ENCODE measurements around the gene CUX1.

Gene CUX1

DNA sequence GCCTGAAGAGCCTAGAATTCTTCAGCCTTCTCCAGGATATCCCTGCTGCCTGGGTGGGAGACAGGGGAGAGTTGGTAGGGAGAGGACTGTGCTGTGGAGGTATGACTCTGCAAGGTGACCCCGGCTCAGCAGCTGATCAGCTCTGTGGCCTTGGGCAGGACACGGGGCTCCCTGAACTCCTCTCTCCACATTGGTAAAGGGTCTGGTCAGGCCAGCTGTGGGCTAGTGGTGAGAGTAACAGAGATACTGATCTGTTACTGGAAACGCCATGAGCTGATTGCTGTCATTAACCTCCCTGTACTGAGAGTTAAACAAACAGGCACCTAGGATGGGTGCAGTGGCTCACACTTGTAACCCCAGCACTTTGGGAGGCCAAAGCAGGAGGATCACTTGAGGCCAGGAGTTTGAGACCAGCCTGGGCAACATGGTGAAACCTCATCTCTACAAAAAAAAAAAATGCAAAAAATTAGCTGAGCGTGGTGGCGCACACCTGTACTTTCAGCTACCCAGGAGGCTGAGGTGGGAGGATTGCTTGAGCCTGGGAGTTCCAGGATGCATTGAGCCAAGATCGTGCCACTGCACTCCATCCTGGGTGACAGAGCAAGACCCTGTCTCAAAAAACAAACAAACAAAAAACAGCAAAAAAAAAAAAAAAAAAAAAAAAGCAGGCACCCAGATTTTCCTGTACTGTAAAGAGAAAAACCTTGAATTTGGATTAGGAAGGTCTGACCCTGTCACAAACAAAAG is 151.5 kb downstream of the CUX1 start:
- no peak overlapping the region for H3K4me3 ChIP-seq (ENCODE audit: low read depth, low read length)
- TF ChIP-seq, protein P1, sequence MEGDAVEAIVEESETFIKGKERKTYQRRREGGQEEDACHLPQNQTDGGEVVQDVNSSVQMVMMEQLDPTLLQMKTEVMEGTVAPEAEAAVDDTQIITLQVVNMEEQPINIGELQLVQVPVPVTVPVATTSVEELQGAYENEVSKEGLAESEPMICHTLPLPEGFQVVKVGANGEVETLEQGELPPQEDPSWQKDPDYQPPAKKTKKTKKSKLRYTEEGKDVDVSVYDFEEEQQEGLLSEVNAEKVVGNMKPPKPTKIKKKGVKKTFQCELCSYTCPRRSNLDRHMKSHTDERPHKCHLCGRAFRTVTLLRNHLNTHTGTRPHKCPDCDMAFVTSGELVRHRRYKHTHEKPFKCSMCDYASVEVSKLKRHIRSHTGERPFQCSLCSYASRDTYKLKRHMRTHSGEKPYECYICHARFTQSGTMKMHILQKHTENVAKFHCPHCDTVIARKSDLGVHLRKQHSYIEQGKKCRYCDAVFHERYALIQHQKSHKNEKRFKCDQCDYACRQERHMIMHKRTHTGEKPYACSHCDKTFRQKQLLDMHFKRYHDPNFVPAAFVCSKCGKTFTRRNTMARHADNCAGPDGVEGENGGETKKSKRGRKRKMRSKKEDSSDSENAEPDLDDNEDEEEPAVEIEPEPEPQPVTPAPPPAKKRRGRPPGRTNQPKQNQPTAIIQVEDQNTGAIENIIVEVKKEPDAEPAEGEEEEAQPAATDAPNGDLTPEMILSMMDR (conservative IDR thresholded peaks at IDR 0.05; ENCODE audit: low read depth, low read length) = no peak
- DNase-seq (ENCODE audit: low read depth) = no peak

DNA sequence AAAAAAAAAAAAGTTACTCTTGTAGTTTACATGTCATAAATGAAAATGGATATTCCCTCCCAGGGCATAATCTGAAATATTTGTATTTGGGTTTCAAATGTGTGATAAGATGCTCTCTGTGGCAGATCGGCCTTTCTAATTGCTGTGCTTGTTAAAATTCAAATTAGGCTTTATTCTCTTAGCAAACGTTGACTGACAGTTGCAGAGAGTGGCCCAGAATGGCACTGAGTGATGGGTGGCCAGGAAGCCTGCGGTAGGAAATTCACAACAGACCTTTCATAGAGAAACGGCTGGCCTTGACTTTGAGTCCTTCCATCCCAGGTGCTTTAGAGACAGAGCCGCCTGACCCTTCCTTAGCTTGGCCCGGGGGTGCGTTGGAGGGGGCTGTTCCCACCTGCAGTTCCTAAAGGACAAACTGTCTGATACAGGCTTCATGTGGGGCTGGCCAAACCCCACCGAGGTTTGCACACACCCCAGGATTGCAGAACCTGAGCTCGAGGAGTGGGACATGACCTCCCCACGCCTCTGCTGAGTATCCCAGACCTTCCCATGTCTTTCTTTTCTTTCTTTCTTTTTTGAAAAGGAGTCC is 152.7 kb downstream of the CUX1 start:
- TF ChIP-seq, protein P1 (conservative IDR thresholded peaks at IDR 0.05; ENCODE audit: low read depth, low read length) = no peak

DNA sequence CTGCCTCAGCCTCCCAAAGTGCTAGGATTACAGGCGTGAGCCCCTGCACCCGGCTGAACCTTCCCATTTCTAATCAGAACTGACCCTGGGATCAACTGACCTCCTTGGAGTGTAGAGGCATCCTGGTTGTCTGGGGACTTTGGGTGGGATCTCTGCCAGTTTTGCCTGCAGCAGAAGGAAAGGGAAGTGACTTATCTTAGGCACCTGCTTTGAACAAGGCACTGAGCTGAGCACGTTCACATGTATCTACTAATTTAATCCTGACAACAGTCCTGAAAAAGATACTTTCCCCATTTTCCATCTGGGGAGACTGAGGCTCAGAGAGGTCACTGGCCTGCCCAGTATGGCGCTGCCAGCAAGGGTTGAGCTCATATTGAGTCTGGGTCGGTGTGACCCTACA is 153.4 kb downstream of the CUX1 start:
- H3K4me3 ChIP-seq (ENCODE audit: low read depth, low read length) = no peak overlapping the region
- no peak for DNase-seq (ENCODE audit: low read depth)
- TF ChIP-seq, protein P1 (conservative IDR thresholded peaks at IDR 0.05; ENCODE audit: low read depth, low read length) = no peak

More for the DNA sequence above, 152.7 kb downstream of the CUX1 start:
- H3K4me3 ChIP-seq (ENCODE audit: low read depth, low read length) = no peak overlapping the region
- no peak for DNase-seq (ENCODE audit: low read depth)

DNA sequence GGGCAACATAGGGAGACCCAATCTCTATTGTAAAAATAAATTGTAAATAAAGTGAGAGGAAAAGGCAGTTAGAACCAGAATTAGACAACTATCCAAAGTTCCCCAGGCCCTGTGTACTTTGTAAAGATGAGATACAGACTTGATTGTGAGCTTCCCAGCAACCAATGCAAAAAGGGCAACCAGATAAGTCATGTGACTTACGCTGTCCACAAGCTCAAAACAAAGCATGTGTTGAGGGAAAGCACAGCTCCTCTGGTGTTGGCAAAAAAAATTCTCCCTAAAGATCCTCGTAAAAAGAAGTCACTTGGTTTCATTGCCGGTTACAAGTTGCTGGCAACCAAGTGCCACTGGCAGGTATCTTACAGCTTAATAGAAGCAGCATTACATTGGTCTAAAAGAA is 154.0 kb downstream of the CUX1 start:
- TF ChIP-seq, protein P1 (conservative IDR thresholded peaks at IDR 0.05; ENCODE audit: low read depth, low read length) = no peak

DNA sequence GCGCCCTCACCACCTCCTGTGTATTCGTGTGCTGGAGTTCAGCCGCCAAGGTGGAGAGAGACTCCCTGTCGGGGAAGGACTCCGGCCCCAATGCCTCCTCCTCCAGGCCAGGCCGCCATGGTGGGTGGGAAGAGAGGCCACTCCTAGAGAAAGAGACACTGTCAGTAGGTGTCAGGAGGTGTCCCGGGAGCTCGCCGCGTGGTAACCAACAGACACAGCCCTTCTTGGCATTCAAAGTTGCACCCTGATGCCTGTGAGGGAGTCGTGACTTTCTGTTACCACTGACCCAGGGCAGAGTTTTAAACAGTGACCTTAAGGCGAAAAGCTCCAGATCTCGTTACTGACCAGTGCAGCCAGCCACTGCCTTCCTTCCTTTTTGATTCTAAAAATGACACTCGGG is 155.2 kb downstream of the CUX1 start:
- no peak overlapping the region for H3K4me3 ChIP-seq (ENCODE audit: low read depth, low read length)
- TF ChIP-seq, protein P1 (conservative IDR thresholded peaks at IDR 0.05; ENCODE audit: low read depth, low read length) = no peak
- DNase-seq (ENCODE audit: low read depth) = no peak

More for the DNA sequence above, 154.0 kb downstream of the CUX1 start:
- H3K4me3 ChIP-seq (ENCODE audit: low read depth, low read length) = no peak overlapping the region
- DNase-seq (ENCODE audit: low read depth) = no peak

DNA sequence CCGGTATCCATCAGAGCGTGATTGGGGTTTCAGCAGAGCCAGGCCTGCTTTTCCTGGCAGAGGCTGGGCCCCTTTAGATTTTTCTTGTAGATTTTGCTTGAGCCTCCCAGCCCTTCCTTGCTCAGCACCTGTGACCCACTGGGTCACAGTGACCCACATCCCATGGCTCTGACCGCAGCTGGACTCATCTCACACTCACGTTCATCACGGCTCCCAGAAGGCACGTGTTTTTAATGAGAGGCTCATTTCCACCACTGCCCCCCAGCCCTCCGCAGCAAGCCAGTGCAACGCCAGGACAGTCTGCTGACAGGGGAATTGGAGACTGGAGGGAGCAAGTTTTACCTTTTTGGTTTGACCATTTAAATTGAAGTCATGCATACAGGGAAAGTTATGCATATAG is 155.7 kb downstream of the CUX1 start:
- no peak overlapping the region for H3K4me3 ChIP-seq (ENCODE audit: low read depth, low read length)
- TF ChIP-seq, protein P1 (conservative IDR thresholded peaks at IDR 0.05; ENCODE audit: low read depth, low read length) = no peak
- no peak for DNase-seq (ENCODE audit: low read depth)

DNA sequence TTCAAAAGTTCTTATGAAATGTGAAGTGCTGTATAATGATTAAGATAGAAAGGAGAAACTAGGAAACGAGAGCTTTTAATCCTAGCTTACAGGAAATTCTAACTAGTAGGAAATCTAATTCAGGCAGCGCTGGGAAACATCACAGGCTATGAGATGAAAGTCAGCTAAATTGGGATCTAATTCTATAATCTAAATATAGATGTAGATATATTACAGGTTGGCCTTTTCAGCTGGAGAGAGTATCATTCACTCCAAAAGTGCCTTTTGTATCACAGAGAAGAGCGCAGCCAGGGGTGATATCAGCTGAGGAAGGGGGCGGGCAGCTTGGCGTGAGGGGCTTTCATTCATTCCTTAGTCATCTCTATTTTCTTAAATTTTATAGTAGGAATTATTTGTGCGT is 157.0 kb downstream of the CUX1 start:
- TF ChIP-seq, protein P1 (conservative IDR thresholded peaks at IDR 0.05; ENCODE audit: low read depth, low read length) = no peak
- DNase-seq (ENCODE audit: low read depth) = no peak
- H3K4me3 ChIP-seq (ENCODE audit: low read depth, low read length) = no peak overlapping the region
